SHP77 (cell line): ENCODE measurements around the gene GALNT7.
"Not testable (repeated sequence)": the region's sequence is repeated elsewhere in the genome, so short reads cannot be mapped to it uniquely, and the experiment has no call there.

Experiments used
- DNase-seq, 2 experiments: peaks; one replicate each; lab custom pipeline; 2025; lab: John Stamatoyannopoulos, UW

GALNT7 gene

GRCh38 chr4:173194157-173194556, 25.5 kb downstream of the GALNT7 start:
- DNase-seq, result no peak

DNA sequence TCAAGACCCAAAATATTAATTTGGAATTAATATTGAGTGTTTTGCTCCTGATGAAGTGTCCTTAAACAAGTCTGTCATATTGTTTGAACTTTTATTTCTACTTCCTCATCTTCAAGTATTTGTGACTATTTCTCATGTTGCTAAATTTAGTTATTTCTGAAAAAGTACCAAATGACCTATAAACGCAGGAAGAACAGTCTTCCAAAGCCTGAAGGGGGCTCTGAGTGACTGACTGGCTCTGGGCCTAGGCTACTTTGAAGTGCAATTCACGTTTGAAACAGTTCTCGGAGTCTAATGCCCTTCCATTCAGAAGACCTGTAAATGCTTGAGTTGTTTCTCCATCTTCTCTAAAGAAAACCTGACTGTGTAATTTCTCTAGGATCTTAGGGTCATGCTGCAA, 26.5 kb downstream of the GALNT7 start:
- no peak for DNase-seq

DNA sequence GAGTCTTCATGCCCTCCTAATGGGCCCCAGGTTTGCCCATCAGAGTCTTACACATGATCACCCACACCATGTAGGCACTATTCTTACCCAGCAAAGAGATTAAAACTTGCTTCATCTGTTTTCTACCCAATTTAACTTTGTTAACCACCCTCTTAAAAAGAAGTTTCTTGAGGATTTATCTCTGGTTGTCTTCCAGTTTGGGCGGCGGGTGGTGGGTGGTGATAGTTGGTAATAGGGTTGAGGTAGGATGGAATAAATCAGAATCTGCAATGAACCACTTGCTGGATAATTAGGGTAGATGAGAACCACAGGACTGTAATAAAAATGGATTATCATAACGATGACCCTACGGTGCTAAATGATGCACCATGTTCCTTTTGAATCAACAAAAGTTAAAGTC, 30.9 kb downstream of the GALNT7 start:
- no peak for DNase-seq

DNA sequence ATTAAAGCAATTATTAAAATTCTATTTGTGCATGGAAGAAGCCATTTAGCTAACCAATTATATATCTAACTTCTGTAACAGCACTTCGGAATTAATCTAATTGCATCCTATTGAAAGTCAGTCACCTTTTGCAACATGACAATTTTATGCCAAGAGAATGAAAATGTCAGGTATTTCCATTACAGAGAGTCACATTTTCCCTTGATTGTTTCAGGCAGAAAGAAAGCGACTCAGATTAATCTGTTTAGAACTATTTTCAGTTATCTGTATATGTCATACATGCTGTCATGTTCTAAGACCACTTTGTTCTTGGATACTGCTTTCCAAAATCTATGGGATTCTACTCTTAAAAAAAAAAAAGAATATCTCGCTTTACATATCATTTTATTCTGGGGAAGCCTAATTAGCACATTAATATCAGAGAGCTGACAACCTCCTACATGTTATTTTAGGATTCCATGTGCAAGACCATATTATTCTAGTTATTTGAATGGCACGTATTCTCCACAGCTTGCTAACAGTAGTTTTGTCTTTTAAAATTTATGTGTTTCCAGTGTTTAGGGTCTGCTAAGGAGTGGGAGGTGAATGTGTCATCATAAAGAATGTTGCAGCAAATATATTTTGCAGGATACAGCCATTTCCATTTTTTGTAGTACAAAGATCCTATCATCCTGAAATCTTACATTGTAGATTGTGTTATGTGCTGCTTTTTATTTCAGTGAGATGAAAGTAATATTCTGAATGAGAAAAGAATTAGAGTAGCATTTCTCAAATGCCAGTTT, 31.7 kb downstream of the GALNT7 start:
- DNase-seq, result no peak

DNA sequence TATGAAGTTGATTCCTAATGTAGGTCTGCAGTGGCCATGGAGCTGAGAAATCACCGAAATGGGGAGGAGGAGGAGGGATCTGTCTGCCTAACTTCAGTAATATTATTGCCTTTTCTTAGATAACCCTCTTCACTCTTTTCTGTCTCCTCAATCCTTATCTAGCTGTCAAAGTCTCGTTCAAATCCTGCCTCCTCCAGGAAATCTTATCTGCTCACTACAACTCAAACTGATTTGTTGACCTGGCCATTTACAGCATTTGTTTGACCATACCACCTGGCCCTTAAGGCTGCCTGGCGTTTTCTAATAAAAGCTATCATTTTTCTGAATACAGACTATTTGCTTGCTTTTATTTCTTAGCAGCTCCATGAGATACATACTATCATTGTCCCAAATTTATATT, 33.8 kb downstream of the GALNT7 start:
- DNase-seq, result no peak

DNA sequence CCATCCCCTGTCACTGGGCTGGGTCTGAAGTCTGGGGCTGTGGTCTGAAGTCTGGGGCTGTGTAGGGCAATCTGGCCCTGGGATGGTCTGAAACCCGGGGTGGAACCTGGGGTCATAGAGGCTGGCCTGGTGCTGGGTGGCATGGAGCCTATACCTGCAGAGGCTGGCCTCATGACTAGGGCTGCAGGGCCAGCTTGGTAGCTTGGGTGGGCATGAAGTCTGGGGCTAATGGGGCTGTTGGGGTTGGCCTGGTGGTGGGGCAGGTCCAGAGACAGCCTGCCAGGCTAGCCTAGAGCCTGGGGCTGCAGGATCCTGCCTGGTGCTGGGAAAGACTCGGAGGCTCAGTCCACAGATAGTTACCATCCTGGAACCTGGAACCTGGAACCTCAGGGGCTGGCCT, 37.0 kb downstream of the GALNT7 start:
- no peak for DNase-seq

GRCh38 chr4:173208420-173208819, 39.8 kb downstream of the GALNT7 start:
- no peak for DNase-seq

- DNase-seq, result no peak
These were observed 42.6 kb downstream of the GALNT7 start for GRCh38 chr4:173211222-173211621.

GRCh38 chr4:173211838-173212237, 43.2 kb downstream of the GALNT7 start:
- no peak for DNase-seq

DNA sequence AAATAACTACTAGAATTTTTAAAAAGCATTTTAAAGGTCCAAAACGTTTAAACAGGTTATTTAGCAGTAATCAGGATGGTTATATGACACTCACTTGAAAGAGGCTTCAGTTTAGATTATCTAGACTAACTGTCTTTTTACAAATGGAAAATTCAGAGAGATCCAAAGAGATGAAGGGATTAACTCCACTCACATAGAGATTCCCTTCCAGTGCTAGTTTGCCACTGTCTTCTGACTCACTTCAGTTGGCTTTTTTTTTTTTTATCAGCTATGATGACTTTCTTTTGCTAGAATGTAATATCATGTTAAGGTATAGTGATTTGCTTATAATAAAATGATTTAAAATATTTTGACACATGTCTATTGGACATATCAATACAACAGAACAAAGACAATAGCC, 43.8 kb downstream of the GALNT7 start:
- no peak for DNase-seq

DNA sequence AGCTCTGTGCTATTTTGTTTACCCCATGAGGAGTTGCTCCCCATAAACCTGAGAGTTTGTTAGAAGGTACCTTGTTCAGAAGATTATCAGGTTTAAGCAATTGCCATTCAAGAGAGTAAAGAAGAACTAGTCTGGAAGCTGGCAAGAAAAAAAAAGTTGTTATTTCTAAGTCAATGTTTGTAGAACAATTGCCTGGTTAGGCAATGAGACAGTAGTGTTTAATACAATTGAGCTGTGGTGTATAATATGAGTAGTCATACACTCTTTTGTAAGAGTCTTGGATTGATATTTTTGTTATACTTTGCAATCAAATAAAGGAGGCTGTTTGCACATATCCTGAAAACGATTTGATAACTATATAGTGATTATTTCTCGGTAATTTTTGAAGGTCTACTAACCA, 44.7 kb downstream of the GALNT7 start:
- no peak for DNase-seq

- no peak for DNase-seq
These were observed 45.6 kb downstream of the GALNT7 start for GRCh38 chr4:173214231-173214630.

- DNase-seq, result no peak
These were observed 46.0 kb downstream of the GALNT7 start for GRCh38 chr4:173214661-173215060.

- DNase-seq, result no peak
These were observed 48.5 kb downstream of the GALNT7 start for GRCh38 chr4:173217075-173217474.

DNA sequence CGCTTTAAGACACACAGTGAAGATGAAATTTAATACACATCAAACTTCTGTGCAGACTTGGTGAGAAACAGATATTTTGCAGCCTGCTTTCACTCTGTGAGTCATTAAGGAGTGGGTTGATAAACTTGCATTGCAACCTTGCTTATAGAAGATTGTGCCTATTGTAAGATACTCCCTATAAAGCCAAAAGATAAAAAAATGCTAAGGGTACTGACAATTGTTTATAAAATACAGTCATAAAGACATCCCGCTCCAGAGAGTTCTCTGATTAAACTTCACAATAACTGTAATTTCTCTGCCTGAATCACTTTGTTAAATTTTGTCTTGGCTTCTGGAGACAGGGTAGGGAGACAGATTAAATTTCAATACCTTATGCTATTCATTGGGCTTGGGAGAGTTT, 49.1 kb downstream of the GALNT7 start:
- DNase-seq, result no peak

- DNase-seq, result no peak
These were observed 50.0 kb downstream of the GALNT7 start for GRCh38 chr4:173218411-173219125.

GRCh38 chr4:173219126-173219437, 50.5 kb downstream of the GALNT7 start:
- not testable (repeated sequence) for DNase-seq

DNA sequence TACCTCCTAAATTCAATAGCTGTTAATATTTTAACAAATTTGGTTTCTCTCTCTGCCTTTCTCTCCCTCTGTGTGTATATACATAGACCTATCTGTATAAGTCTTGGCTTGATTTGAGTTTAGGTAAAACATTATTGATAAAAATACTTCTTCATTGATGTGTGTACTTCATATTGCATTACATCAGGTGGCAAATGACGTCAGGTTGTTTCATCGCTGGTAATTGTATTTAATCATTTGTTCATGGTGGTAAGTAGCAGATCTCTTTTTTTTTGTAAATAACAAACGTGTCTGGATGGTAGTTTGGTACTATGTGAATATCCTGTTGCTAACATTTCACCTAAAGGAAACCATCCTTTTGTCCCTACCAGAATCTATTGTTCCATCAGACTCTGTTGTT, 55.1 kb downstream of the GALNT7 start:
- no peak for DNase-seq

DNA sequence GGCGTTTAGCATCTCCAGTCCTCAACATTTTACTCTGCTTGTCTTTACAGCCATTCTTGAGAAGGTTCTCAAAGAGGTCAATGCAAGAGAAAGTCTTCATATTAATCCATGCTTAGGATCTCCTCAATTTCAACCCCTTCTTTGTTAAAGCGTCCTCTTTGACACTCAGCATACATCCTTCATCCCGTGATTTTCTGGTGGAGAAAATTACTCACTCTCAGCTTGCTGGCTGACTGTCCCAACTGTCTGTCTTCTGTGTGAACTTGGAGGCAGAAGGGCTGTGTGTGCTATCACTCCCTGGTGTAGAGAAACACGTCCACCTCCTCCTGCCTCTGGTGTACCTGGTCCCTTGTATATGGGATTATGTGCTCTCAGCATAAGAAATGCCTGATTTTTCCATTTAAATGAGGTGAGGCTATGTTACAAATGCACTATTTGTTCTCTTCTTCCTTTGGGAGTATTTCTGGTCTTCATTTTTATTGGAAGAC, 57.8 kb downstream of the GALNT7 start:
- DNase-seq, result no peak

DNA sequence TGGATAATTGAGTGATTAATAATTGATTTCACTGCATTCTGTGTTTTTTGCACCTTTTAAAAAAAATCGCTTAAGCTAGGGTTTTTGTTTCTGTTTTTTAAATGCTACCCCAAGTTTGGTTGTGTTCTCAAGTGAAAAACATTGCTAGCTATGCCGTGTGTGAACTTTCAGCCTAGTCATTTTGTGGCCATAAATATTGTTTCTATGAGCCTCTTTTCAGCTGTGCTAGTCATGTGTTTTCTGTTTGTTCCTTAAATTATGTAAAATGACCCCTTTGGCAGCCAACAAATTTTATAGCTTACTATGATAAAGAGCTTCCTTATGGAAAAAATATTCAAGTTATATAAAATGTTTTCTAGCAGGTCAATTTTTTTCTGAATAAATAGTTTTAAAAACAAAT, 59.1 kb downstream of the GALNT7 start:
- no peak for DNase-seq

- no peak for DNase-seq
These were observed 61.5 kb downstream of the GALNT7 start for GRCh38 chr4:173230062-173230461.

- no peak for DNase-seq
These were observed 63.3 kb downstream of the GALNT7 start for GRCh38 chr4:173231916-173232315.

DNA sequence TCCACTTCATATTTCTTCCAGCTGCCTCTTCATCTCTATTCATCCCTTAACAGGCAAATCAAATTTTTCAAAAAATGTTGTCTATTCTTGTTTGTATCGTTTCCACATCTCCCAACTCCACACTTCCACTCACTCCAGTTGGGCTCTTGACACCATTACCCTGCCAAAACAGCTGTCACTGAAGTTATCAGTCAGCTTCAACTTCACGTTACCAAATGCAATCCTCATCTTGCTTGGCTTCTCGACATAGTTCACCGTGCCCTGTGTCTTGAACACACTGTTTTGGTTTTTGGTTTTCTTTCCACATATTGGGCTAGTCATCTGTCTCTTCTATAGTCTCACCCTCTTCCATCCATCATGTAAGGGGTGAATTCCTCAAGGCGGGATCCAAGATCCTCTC, 65.2 kb downstream of the GALNT7 start:
- no peak for DNase-seq

DNA sequence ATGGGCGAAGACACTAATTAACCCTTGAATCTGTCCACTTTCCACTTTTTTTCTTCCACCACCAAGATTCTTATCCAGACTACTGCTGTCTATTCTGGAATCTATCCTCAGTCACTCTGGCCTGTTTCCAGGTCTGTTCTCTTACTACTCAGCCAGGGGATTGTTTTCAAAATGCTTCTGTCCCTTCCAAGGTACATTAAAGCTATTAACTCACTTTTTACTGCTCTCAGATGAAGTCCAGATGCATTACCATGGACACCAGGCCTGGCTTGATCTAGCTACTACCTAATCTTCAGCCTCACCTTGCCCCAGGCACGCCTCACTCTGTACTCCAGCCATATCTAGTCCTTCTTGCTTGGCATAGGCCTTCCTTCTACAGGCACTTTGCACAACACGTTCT, 66.4 kb downstream of the GALNT7 start:
- DNase-seq, result no peak
